IPS-20b (cell line): ENCODE results near the gene GFI1.
"Not testable (repeated sequence)": the region's sequence is repeated elsewhere in the genome, so short reads cannot be mapped to it uniquely, and the experiment has no call there.

Experiments used
- H3K27ac ChIP-seq: one replicate; pipeline ENCODE4 v1.5.1; 2013; ENCODE audit warnings: low read length
- H3K27me3 ChIP-seq: 2 replicates; pipeline ENCODE4 v1.6.1; 2013; ENCODE audit warnings: mild to moderate bottlenecking, low read length, inconsistent platforms; ENCODE audit not compliant: insufficient read depth
- H3K36me3 ChIP-seq: 2 replicates; pipeline ENCODE4 v1.6.1; 2013; ENCODE audit warnings: low read depth, mild to moderate bottlenecking, inconsistent platforms, low read length, moderate library complexity; ENCODE audit not compliant: insufficient read depth
- H3K4me1 ChIP-seq: 2 replicates; pipeline ENCODE4 v1.6.1; 2013; ENCODE audit warnings: mild to moderate bottlenecking, control low read depth, inconsistent platforms, low read length, moderate library complexity; ENCODE audit not compliant: insufficient read depth
- H3K4me3 ChIP-seq: 2 replicates; pipeline ENCODE4 v1.5.1; 2013; ENCODE audit warnings: mild to moderate bottlenecking, low read length, inconsistent platforms
- H3K9ac ChIP-seq: 2 replicates; pipeline ENCODE4 v1.6.1; 2013; ENCODE audit warnings: low read depth, mild to moderate bottlenecking, inconsistent platforms, low read length, moderate library complexity
- H3K9me3 ChIP-seq: 2 replicates; pipeline ENCODE4 v1.6.1; 2013; ENCODE audit warnings: mild to moderate bottlenecking, low read depth, low read length, inconsistent platforms; ENCODE audit not compliant: insufficient read depth

The GFI1 gene

GRCh38 chr1:92486251-92487077, at the start of gene GFI1:
Gene GFI1, minus strand, starts transcription at chr1:92486925. Its CDS starts 3,438 bp downstream, at chr1:92483487.
- peaks cover 95% of the 10 kb centered on the region for H3K27me3 ChIP-seq
- H3K4me3 ChIP-seq = peak within 1 kb of the TSS; percentile 62
- H3K27ac ChIP-seq = no peak within 1 kb of the TSS
- peaks cover 11% of the 10 kb centered on the region; the same call in 1 of the 2 replicates for H3K4me1 ChIP-seq
- H3K9ac ChIP-seq = no peak within 1 kb of the TSS
- H3K36me3 ChIP-seq = no peaks in the 10 kb centered on the region
- no peaks in the 10 kb centered on the region; the same call in 1 of the 2 replicates for H3K9me3 ChIP-seq

- H3K9ac ChIP-seq, H3K27ac ChIP-seq, H3K27me3 ChIP-seq, H3K9me3 ChIP-seq, H3K4me1 ChIP-seq, H3K36me3 ChIP-seq, H3K4me3 ChIP-seq: not testable (repeated sequence)
Observed at GRCh38 chr1:92532371-92532770, 45.6 kb upstream of the GFI1 start.

GRCh38 chr1:92531939-92532338, 45.2 kb upstream of the GFI1 start:
- H3K27ac ChIP-seq, H3K36me3 ChIP-seq, H3K4me1 ChIP-seq, H3K27me3 ChIP-seq, H3K4me3 ChIP-seq, H3K9ac ChIP-seq, H3K9me3 ChIP-seq: not testable (repeated sequence)

- Histone ChIP-seq H3K4me3 (no peak overlapping the region), H3K27ac (no peak overlapping the region), H3K36me3 (no peaks in the 10 kb centered on the region), H3K9ac (no peak overlapping the region), H3K4me1 (no peaks in the 10 kb centered on the region), H3K27me3 (no peaks in the 10 kb centered on the region), H3K9me3 (no peaks in the 10 kb centered on the region)
Observed at GRCh38 chr1:92527670-92528069, 40.9 kb upstream of the GFI1 start.

DNA sequence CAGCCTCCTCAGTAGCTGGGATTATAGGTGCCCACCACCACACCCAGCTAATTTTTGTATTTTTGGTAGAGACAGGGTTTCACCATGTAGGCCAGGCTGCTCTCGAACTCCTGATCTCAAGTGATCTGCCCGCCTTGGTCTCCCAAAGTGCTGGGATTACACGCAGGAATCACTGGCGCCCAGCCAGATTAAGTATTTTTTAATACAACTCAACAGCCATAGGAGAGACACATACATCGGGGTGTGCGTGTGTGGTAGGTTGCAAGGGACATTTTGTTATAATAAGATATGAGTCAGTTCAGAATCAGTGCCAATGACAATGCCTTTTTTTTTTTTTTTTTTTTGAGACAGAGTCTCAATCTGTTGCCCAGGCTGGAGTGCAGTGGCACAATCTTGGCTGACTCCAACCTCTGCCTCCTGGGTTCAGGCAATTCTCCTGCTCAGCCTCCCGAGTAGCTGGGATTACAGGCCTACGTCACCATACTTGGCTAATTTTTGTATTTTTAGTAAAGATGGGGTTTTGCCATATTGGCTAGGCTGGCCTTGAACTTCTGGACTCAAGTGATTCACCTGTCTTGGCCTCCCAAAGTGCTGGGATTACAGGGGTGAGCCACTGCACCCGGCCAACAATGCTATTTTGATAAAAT, 38.3 kb upstream of the GFI1 start:
- H3K9me3 ChIP-seq, H3K36me3 ChIP-seq, H3K27me3 ChIP-seq, H3K27ac ChIP-seq, H3K9ac ChIP-seq, H3K4me3 ChIP-seq, H3K4me1 ChIP-seq: not testable (repeated sequence)

DNA sequence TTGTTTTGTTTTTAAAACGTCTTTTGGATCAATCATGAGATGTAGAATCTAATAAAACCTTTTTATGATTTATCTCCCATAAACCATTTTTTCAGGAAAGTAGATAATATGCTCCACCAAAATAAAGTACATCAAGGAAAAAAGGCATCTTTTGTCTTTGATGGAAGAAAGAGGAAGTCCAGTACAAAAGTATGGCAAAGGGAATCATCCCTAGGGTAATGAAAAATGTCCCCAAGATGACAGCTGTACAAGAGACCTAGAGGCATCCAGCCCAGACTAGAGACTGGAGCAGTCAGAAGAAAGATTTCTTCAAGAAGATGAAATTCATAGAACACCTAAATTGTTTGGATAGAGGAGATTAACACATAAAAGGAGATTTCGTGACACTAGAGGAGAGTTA, 32.3 kb upstream of the GFI1 start:
- Histone ChIP-seq H3K9me3 (no peaks in the 10 kb centered on the region), H3K9ac (no peak overlapping the region), H3K27me3 (no peaks in the 10 kb centered on the region), H3K4me3 (no peak overlapping the region), H3K4me1 (no peaks in the 10 kb centered on the region), H3K36me3 (no peaks in the 10 kb centered on the region), H3K27ac (no peak overlapping the region)

GRCh38 chr1:92516574-92516973, 29.8 kb upstream of the GFI1 start:
- no peaks in the 10 kb centered on the region for H3K9me3 ChIP-seq
- H3K4me3 ChIP-seq = no peak overlapping the region
- no peaks in the 10 kb centered on the region for H3K4me1 ChIP-seq
- no peak overlapping the region for H3K9ac ChIP-seq
- H3K27ac ChIP-seq = no peak overlapping the region
- no peaks in the 10 kb centered on the region for H3K36me3 ChIP-seq
- H3K27me3 ChIP-seq = no peaks in the 10 kb centered on the region

- no peak overlapping the region for H3K27ac ChIP-seq
- H3K4me1 ChIP-seq = no peaks in the 10 kb centered on the region
- no peak overlapping the region for H3K9ac ChIP-seq
- H3K27me3 ChIP-seq = no peaks in the 10 kb centered on the region
- no peak overlapping the region for H3K4me3 ChIP-seq
- no peaks in the 10 kb centered on the region for H3K9me3 ChIP-seq
- H3K36me3 ChIP-seq = no peaks in the 10 kb centered on the region
Observed at GRCh38 chr1:92515796-92516201, 29.1 kb upstream of the GFI1 start.

DNA sequence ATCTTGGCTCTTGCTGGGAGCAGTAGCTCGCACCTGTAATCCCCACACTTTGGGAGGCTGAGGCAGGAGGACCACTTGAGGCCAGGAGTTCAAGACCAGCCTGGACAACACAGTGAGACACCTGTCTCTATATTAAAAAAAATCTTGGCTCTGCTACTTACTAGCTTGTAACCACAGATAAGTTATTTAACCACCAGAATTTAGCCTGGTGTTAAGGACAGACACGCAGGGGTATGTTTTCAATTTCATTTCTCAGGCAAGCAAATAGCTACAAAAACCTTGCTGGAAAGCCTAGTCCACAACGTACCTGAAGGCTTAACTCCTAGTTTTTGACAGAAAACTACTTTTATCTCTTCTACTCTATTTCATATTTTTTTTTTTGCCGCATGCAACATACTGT, 24.8 kb upstream of the GFI1 start:
- Histone ChIP-seq H3K4me1 (no peaks in the 10 kb centered on the region), H3K9ac (no peak overlapping the region), H3K27me3 (no peaks in the 10 kb centered on the region), H3K27ac (no peak overlapping the region), H3K4me3 (no peak overlapping the region), H3K9me3 (no peaks in the 10 kb centered on the region), H3K36me3 (no peaks in the 10 kb centered on the region)

DNA sequence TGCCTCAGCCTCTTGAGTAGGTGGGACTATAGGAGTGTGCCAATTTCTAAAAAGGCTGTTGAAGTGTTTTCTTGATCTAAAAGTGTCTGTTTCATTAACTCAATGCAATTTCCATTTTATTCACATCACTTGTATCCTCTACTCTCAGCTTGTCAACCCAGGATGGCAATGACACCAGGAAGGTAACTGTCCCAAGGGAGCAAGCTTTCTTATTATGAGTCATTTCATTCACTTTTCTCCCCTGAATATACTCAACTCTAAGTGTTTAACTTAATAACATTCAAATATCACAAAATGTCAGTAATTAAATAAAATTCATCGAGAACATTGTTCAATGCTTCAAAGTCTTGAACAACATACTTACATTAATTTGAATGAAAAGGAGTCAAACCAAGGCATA, 22.9 kb upstream of the GFI1 start:
- Histone ChIP-seq H3K9ac (no peak overlapping the region), H3K4me3 (no peak overlapping the region), H3K4me1 (no peaks in the 10 kb centered on the region), H3K9me3 (no peaks in the 10 kb centered on the region), H3K27me3 (no peaks in the 10 kb centered on the region), H3K36me3 (no peaks in the 10 kb centered on the region), H3K27ac (no peak overlapping the region)

- Histone ChIP-seq H3K9ac (no peak overlapping the region), H3K27ac (no peak overlapping the region)
Observed at GRCh38 chr1:92505015-92505692, 18.4 kb upstream of the GFI1 start.

More at GRCh38 chr1:92505015-92505692, 18.4 kb upstream of the GFI1 start:
- no peak overlapping the region for H3K4me3 ChIP-seq
- no peaks in the 10 kb centered on the region for H3K9me3 ChIP-seq
- H3K4me1 ChIP-seq = no peaks in the 10 kb centered on the region
- no peaks in the 10 kb centered on the region for H3K27me3 ChIP-seq
- no peaks in the 10 kb centered on the region for H3K36me3 ChIP-seq
